K562 (cell line): ENCODE measurements around the gene PDLIM7. TPM values are rescaled to one million over a fixed set of nuclear protein-coding genes. Genes with fewer than 3 reads are reported as not detected.

Source experiments
- BRCA1 ChIP-seq, 2 experiments: fragments of 450-650 bp in 1 of 2; sonication (generic) in 1 of 2; formaldehyde crosslinking in 1 of 2; IDR thresholded peaks; 2 replicates each; pipeline versions ENCODE4 v1.5.0 to v1.6.1; 2017 to 2020; ENCODE audit warnings: mild to moderate bottlenecking in 1 of 2, missing genetic modification reagents in 1 of 2
- CBFA2T3 ChIP-seq: fragments of 450-650 bp; IDR thresholded peaks from 2 replicates; pipeline ENCODE4 v1.6.1; 2017
- CTBP1 ChIP-seq: fragments of 450-650 bp; IDR thresholded peaks from 2 replicates; pipeline ENCODE4 v1.6.1; 2016; ENCODE audit warnings: borderline replicate concordance
- FUS ChIP-seq: fragments of 200-400 bp; formaldehyde crosslinking; optimal IDR thresholded peaks from 2 replicates; pipeline ENCODE3; 2017; ENCODE audit warnings: low read depth, low read length
- GATAD2B ChIP-seq: fragments of 450-650 bp; IDR thresholded peaks from 2 replicates; pipeline ENCODE4 v1.6.1; 2017; ENCODE audit warnings: mild to moderate bottlenecking, borderline replicate concordance
- GTF2A2 ChIP-seq: IDR thresholded peaks from 2 replicates; pipeline ENCODE4 v1.6.1; 2016; ENCODE audit warnings: mild to moderate bottlenecking, missing genetic modification characterization, missing compliant biosample characterization
- MAX ChIP-seq: sonication (generic); formaldehyde crosslinking; IDR thresholded peaks from 2 replicates; pipeline ENCODE4 v1.9.0; 2022; ENCODE audit warnings: mild to moderate bottlenecking, missing genetic modification reagents
- NFXL1 ChIP-seq: fragments of 450-650 bp; formaldehyde crosslinking; IDR thresholded peaks from 2 replicates; pipeline ENCODE4 v1.4.0; 2021; ENCODE audit warnings: mild to moderate bottlenecking
- SRF ChIP-seq, 2 experiments: fragments of 250-450, 450-650 bp in 1 of 2; sonication (Bioruptor Pico) in 1 of 2; sonication (generic) in 1 of 2; formaldehyde crosslinking; IDR thresholded peaks; 2 replicates each; pipeline versions ENCODE4 v1.5.0 to v1.5.1; 2020 to 2022; ENCODE audit warnings: mild to moderate bottlenecking in 1 of 2, missing genetic modification reagents in 1 of 2
- SRSF3 ChIP-seq: fragments of 200-400 bp; formaldehyde crosslinking; IDR thresholded peaks from 2 replicates; pipeline ENCODE4 v1.6.1; 2016; ENCODE audit warnings: mild to moderate bottlenecking, low read length, moderate library complexity; ENCODE audit not compliant: insufficient read depth
- ZBTB17 ChIP-seq: fragments of 450-650 bp; formaldehyde crosslinking; IDR thresholded peaks from 2 replicates; pipeline ENCODE4 v1.4.0; 2020; ENCODE audit warnings: mild to moderate bottlenecking
- ZBTB40 ChIP-seq, 2 experiments: fragments of 450-650 bp in 1 of 2; sonication (generic) in 1 of 2; formaldehyde crosslinking in 1 of 2; IDR thresholded peaks; 2 replicates each; pipeline versions ENCODE4 v1.7.1 to v1.9.0; 2016 to 2022; ENCODE audit warnings: inconsistent platforms in 1 of 2, mild to moderate bottlenecking in 1 of 2, missing genetic modification reagents in 1 of 2
- ZBTB49 ChIP-seq: sonication (generic); formaldehyde crosslinking; IDR thresholded peaks from 2 replicates; pipeline ENCODE4 v1.8.0; 2022; ENCODE audit warnings: missing genetic modification reagents, mild to moderate bottlenecking, borderline replicate concordance
- ZNF41 ChIP-seq: fragments of 250-450 bp; sonication (Bioruptor Pico); conservative IDR thresholded peaks from 2 replicates; pipeline ENCODE4 v1.4.0; 2020; ENCODE audit warnings: mild to moderate bottlenecking
- ZNF551 ChIP-seq: fragments of 250-450 bp; sonication (Bioruptor Pico); IDR thresholded peaks from 2 replicates; pipeline ENCODE4 v1.5.0; 2021; ENCODE audit warnings: mild to moderate bottlenecking, moderate library complexity
- ZNF561 ChIP-seq: fragments of 450-650 bp; formaldehyde crosslinking; conservative IDR thresholded peaks from 2 replicates; pipeline ENCODE4 v1.4.0; 2020; ENCODE audit warnings: mild to moderate bottlenecking, moderate library complexity
- polyA plus RNA-seq, 8 experiments: library from polyadenylated mRNA; depleted of rRNA in 4 of 8; stranded (reverse) in 5 of 8; unstranded in 3 of 8; fragments of >200 nt; fragmentation: Nextera tagmentation in 2 of 8; fragmentation: Illumina TruSeq in 1 of 8; extraction: Ambion mirVana in 2 of 8; extraction: Trizol in 1 of 8; gene quantifications; 2 replicates each; pipeline versions ENCODE4 v1.2.1 to v1.2.3, GENCODE V29; 2011 to 2014; ENCODE audit warnings: inconsistent platforms in 1 of 8, missing spikeins in 1 of 8
- total RNA-seq, 7 experiments: library from RNA; depleted of rRNA in 6 of 7; stranded (reverse); fragments of >200 nt in 6 of 7; fragmentation: Illumina TruSeq in 2 of 7; extraction: Trizol in 2 of 7; gene quantifications; 2 replicates each; pipeline versions ENCODE4 v1.2.1 to v1.2.3, GENCODE V29; 2011 to 2021; ENCODE audit warnings: low replicate concordance in 1 of 7

Gene PDLIM7
- total and polyA plus RNA-seq, 9 of the 15 experiments (the other 6 are each of a cell fraction or from before 2014, with no cell fraction given) = 2.1 to 124 (median 32.6) TPM

- TF ChIP-seq SRF (CRISPR knock-in tag; IDR thresholded peaks at IDR 0.05) = no peak
- TF ChIP-seq MAX (CRISPR knock-in tag) = no peak
- TF ChIP-seq ZNF41 (CRISPR knock-in tag) = no peak
- TF ChIP-seq ZBTB49 (CRISPR knock-in tag) = no peak
- TF ChIP-seq SRSF3 = no peak
- TF ChIP-seq ZNF551 (CRISPR knock-in tag) = no peak
- TF ChIP-seq BRCA1 (IDR thresholded peaks at IDR 0.05) = no peak
- TF ChIP-seq BRCA1 (CRISPR knock-in tag; IDR thresholded peaks at IDR 0.05) = no peak
- no peak for TF ChIP-seq ZBTB40 (IDR thresholded peaks at IDR 0.05)
- TF ChIP-seq ZBTB40 (CRISPR knock-in tag; IDR thresholded peaks at IDR 0.05) = no peak
- TF ChIP-seq GTF2A2 (tag) = no peak
- TF ChIP-seq GATAD2B = no peak
- no peak for TF ChIP-seq ZBTB17 (CRISPR knock-in tag)
- TF ChIP-seq ZNF561 (CRISPR knock-in tag) = no peak
- TF ChIP-seq NFXL1 (CRISPR knock-in tag) = no peak
- no peak for TF ChIP-seq FUS
- TF ChIP-seq CBFA2T3 = peak; percentile 94
- no peak for TF ChIP-seq CTBP1
Measured at GRCh38 chr5:177508837-177509236, 11.4 kb upstream of the PDLIM7 start (continued).
